GM19035 (cell line): ENCODE data around the gene HIGD1C.
"Not testable (repeated sequence)": the region's sequence is repeated elsewhere in the genome, so short reads cannot be mapped to it uniquely, and the experiment has no call there.

Source experiments
- ATAC-seq: cut with Tn5 transposase; IDR thresholded peaks from one replicate; pipeline ENCODE4 v1.9.1; 2021; ENCODE audit not compliant: unreplicated experiment

Gene HIGD1C

GRCh38 chr12:51013441-51013840 lies 61.1 kb downstream of the HIGD1C start:
- no peak for ATAC-seq

- not testable (repeated sequence) for ATAC-seq
These were observed 62.1 kb downstream of the HIGD1C start for GRCh38 chr12:51014467-51014866.

- no peak for ATAC-seq
These were observed 65.1 kb downstream of the HIGD1C start for GRCh38 chr12:51017452-51017851.

- no peak for ATAC-seq
These were observed 66.6 kb downstream of the HIGD1C start for GRCh38 chr12:51018956-51019355.

- no peak for ATAC-seq
These were observed 67.6 kb downstream of the HIGD1C start for GRCh38 chr12:51019927-51020326.
